Neutrophil (primary cell): ENCODE measurements around the gene RNF115.

Experiments used
- H3K27ac ChIP-seq: fragments of 200-600 bp; sonication (generic); 2 replicates; pipeline ENCODE4 v1.5.1; 2016; ENCODE audit warnings: mild to moderate bottlenecking, moderate library complexity
- H3K27me3 ChIP-seq: fragments of 200-600 bp; sonication (generic); 2 replicates; pipeline ENCODE4 v1.6.0; 2016; ENCODE audit warnings: mild to moderate bottlenecking
- H3K36me3 ChIP-seq: fragments of 200-600 bp; sonication (generic); 2 replicates; pipeline ENCODE4 v1.5.1; 2017
- H3K4me1 ChIP-seq, 2 experiments: fragments of 200-600 bp in 1 of 2; sonication (generic) in 1 of 2; 1 replicate in 1 of 2; 2 replicates in 1 of 2; pipeline versions ENCODE4 v1.5.1 to v1.6.1; 2013 to 2016; ENCODE audit warnings: low read depth in 1 of 2, low read length in 1 of 2, mild to moderate bottlenecking in 1 of 2, moderate library complexity in 1 of 2; ENCODE audit not compliant: control insufficient read depth in 1 of 2, insufficient read depth in 1 of 2
- H3K4me3 ChIP-seq, 2 experiments: fragments of 200-600 bp in 1 of 2; sonication (generic) in 1 of 2; 1 replicate in 1 of 2; 2 replicates in 1 of 2; pipeline ENCODE4 v1.5.1; 2013 to 2016; ENCODE audit warnings: low read depth in 1 of 2, low read length in 1 of 2, mild to moderate bottlenecking in 1 of 2, moderate library complexity in 1 of 2
- H3K9me3 ChIP-seq: fragments of 200-600 bp; sonication (generic); 2 replicates; pipeline ENCODE4 v1.5.1; 2016
- TF ChIP-seq, protein P1 (sequence below): fragments of 200-600 bp; sonication (generic); IDR thresholded peaks from 2 replicates; pipeline ENCODE4 v1.5.1; 2016; ENCODE audit warnings: antibody characterized with exemption

Gene RNF115

DNA sequence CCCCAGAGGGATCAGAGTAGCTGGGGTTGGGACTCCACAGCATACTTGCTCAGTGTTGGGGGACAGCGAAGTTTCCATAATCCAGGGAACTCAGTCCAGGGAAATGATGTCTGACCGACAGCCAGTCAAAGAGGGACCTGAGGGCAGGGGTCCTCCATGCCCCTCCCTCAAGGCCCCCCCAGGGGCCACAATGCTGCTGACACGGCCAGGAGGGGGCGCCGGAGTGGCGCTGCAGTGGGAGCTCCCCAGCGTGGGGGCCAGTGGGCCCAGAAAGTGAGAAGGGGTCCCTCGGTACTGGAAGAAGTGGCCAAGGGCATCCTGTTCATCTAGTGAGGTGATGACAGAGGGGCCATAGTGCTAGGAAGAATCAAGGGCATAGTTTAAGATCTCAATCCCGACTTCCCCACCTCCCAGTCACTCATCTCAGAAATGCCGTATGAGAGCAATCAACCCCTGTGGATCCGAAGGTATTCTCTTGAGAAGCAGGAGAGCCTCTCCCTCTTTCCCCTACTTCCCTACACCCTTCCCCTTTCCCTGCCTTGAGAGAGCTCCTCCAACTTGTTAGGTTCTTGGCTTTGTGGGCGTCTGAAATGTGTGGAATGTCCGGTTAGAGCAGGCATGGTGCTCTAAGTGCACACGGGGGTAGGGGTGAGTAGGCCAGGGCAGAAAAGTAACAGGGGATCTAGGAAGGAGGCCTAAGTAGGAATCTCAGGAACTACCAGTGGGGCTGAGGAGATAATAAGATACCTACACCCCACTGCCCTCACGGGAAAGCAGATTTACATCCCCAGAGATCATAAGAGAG, 25.7 kb upstream of the RNF115 start:
- peaks cover 40% of the 10 kb centered on the region for H3K36me3 ChIP-seq
- no peak overlapping the region for H3K4me3 ChIP-seq
- no peak overlapping the region for H3K27ac ChIP-seq
- H3K4me1 ChIP-seq: peaks cover 15 to 16% of the 10 kb centered on the region in 2 experiments
- TF ChIP-seq, protein P1, sequence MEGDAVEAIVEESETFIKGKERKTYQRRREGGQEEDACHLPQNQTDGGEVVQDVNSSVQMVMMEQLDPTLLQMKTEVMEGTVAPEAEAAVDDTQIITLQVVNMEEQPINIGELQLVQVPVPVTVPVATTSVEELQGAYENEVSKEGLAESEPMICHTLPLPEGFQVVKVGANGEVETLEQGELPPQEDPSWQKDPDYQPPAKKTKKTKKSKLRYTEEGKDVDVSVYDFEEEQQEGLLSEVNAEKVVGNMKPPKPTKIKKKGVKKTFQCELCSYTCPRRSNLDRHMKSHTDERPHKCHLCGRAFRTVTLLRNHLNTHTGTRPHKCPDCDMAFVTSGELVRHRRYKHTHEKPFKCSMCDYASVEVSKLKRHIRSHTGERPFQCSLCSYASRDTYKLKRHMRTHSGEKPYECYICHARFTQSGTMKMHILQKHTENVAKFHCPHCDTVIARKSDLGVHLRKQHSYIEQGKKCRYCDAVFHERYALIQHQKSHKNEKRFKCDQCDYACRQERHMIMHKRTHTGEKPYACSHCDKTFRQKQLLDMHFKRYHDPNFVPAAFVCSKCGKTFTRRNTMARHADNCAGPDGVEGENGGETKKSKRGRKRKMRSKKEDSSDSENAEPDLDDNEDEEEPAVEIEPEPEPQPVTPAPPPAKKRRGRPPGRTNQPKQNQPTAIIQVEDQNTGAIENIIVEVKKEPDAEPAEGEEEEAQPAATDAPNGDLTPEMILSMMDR: no peak
- H3K27me3 ChIP-seq: no peaks in the 10 kb centered on the region
- H3K9me3 ChIP-seq: no peaks in the 10 kb centered on the region

DNA sequence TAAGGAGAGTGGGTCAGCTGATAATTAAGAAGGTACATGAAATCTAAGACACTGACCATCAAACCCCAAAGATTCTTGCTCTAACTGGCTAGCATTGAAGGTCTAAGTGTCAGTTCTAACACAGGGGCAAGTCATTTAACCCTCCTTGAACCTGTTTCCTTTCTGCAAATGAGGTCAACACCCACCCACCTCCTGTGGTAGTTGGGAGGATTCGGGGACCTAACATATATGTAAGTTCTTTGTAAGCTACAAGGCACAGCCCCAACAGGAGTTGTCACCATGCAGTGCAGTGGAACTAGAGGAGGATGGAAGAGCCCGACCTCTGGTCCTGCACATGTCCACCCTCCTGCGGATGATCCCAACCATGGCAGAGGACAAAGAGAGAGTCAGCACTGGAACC, 23.9 kb upstream of the RNF115 start:
- H3K4me1 ChIP-seq: peaks cover 15 to 16% of the 10 kb centered on the region in 2 experiments
- no peaks in the 10 kb centered on the region for H3K9me3 ChIP-seq
- no peak overlapping the region for H3K27ac ChIP-seq
- no peak overlapping the region for H3K4me3 ChIP-seq
- TF ChIP-seq, protein P1: no peak
- no peaks in the 10 kb centered on the region for H3K27me3 ChIP-seq
- peaks cover 34% of the 10 kb centered on the region for H3K36me3 ChIP-seq

DNA sequence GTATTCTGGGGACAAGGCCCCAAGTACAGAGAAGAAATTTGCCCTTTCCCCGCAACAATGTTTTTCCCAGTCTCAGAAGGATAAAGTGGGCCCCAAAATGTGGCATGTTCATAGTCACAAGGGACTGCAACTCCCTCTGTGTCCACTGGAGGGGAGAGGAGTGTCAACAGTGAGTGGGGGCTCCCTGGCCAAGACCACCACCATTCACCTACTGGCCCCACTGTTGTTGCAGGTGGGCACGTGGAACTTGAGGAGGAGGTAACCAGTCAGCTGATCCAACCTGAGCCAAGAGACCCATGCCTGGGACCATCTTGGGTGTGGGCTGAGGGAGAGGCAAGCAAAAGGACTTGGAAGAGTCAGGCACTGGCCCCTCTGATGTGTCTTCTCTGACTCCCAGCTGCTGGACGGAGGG, 22.3 kb upstream of the RNF115 start:
- TF ChIP-seq, protein P1: peak; percentile 68
- Histone ChIP-seq H3K4me3 (peak overlapping the region; percentile 68 to 80), H3K27ac (no peak overlapping the region), H3K27me3 (no peaks in the 10 kb centered on the region), H3K36me3 (peaks cover 47% of the 10 kb centered on the region), H3K9me3 (no peaks in the 10 kb centered on the region), H3K4me1 (peaks cover 15 to 16% of the 10 kb centered on the region in 2 experiments)

DNA sequence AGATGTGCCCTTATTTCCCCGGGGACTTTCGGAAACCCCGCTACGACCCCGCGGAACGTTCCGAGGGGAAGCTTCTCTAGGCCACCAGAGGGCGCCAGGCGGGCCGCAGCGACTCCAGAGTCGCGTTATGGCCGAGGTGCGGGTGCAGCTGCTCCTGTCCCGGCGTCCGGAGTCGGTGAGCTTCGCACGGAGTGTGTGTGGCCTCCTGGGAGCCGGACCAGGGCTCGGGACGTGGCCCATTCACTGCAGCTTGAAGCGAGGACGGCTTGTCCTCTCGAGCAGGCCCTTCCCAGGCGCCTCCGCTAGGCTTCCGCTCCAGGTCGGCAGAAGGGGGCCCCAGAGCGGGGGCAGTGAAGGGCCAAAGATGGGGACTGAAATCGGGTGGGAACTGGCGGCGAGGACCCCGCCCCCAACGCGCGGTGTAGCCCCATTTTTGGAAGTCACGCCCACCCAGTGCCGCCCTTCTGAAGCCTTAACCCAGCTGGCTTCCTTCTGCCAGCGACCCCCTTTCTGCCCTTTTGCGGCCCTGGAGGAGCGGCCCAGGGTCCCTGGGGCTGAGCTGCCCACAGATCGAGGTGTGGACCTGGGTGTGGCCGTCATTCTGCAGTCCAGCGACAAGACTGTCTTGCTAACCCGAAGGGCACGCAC, 21.7 kb upstream of the RNF115 start, which contains the start of gene NUDT17:
Gene NUDT17, plus strand, starts transcription at position 117 of the 648 bp plus-strand sequence. Its CDS starts 11 bp downstream, at position 128.
- Histone ChIP-seq H3K9me3 (no peaks in the 10 kb centered on the region), H3K27me3 (no peaks in the 10 kb centered on the region), H3K36me3 (peaks cover 48% of the 10 kb centered on the region), H3K4me3 (peak within 1 kb of the TSS; percentile 68 to 80), H3K27ac (peak within 1 kb of the TSS; percentile 48), H3K4me1 (peaks cover 15 to 16% of the 10 kb centered on the region in 2 experiments)
- TF ChIP-seq, protein P1: peak; percentile 82

DNA sequence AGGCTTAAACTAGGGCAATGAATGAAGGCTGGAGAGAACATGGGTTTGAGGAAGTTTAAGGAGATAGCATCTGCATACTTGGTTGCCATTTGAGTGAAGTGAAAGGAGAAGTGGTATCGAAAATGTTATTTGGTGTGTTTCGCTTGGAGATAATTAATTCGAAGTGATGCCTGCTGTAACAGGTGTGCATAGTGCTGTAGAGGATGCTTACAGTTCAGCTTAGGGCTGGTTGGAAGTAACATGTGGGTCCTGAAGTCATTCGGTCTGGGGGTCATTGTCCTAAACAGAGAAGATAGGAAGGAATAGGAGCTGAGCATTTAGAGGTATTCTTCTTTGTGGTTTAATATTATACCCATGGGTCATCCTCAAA, 21.2 kb upstream of the RNF115 start:
- H3K9me3 ChIP-seq: no peaks in the 10 kb centered on the region
- H3K27me3 ChIP-seq: no peaks in the 10 kb centered on the region
- peak overlapping the region; percentile 68 to 80 for H3K4me3 ChIP-seq
- peaks cover 48% of the 10 kb centered on the region for H3K36me3 ChIP-seq
- peaks cover 15 to 16% of the 10 kb centered on the region in 2 experiments for H3K4me1 ChIP-seq
- H3K27ac ChIP-seq: peak overlapping the region; percentile 48
- TF ChIP-seq, protein P1: no peak
